KG1 (cell line): ENCODE results near the gene SFRP5.
A peak's percentile ranks its signal among the peaks of the same experiment; 100 is the strongest.

Experiments used
- DNase-seq: peaks from one replicate; lab custom pipeline; 2025; lab: John Stamatoyannopoulos, UW

Gene SFRP5

GRCh38 chr10:97736902-97737769, 34.7 kb downstream of the SFRP5 start, which contains the start of gene ZFYVE27:
Gene ZFYVE27 (plus strand): TSS chr10:97737128. CDS start chr10:97738478, 1,350 bp downstream.
- DNase-seq = peak; percentile 85

- DNase-seq = no peak
Observed at GRCh38 chr10:97736403-97736901, 35.3 kb downstream of the SFRP5 start.

- DNase-seq = no peak
Observed at GRCh38 chr10:97734021-97734420, 37.8 kb downstream of the SFRP5 start.

- no peak for DNase-seq
Observed at GRCh38 chr10:97733256-97733655, 38.5 kb downstream of the SFRP5 start.

- no peak for DNase-seq
Observed at GRCh38 chr10:97732052-97732359, 39.8 kb downstream of the SFRP5 start.

GRCh38 chr10:97731346-97732051, 40.3 kb downstream of the SFRP5 start:
- DNase-seq = no peak

GRCh38 chr10:97729014-97729413, 42.8 kb downstream of the SFRP5 start:
- no peak for DNase-seq

- no peak for DNase-seq
Observed at GRCh38 chr10:97726636-97727178, 45.1 kb downstream of the SFRP5 start.

- DNase-seq = no peak
Observed at GRCh38 chr10:97724341-97724941, 47.4 kb downstream of the SFRP5 start.

- DNase-seq = no peak
Observed at GRCh38 chr10:97723001-97723400, 48.8 kb downstream of the SFRP5 start.

GRCh38 chr10:97721871-97722780, 49.7 kb downstream of the SFRP5 start:
- DNase-seq = no peak

- DNase-seq = no peak
Observed at GRCh38 chr10:97719602-97720001, 52.2 kb downstream of the SFRP5 start.

GRCh38 chr10:97718659-97719142, 53.1 kb downstream of the SFRP5 start:
- no peak for DNase-seq

GRCh38 chr10:97718178-97718577, 53.6 kb downstream of the SFRP5 start:
- no peak for DNase-seq

- DNase-seq = no peak
Observed at GRCh38 chr10:97717627-97718026, 54.2 kb downstream of the SFRP5 start.
